ENCODE results near the gene GGTA1.

- no peak for TF ChIP-seq CTCF (IDR thresholded peaks at IDR 0.05)
- no peak for TF ChIP-seq POLR2A (IDR thresholded peaks at IDR 0.05)
Measured at GRCh38 chr9:121541256-121541655, 41.6 kb upstream of the GGTA1 start.

Measured in prostate gland (tissue), 2 donors.